Upper lobe of right lung (tissue), 1 donor: Measurements from ENCODE around the gene NAXD. TPM values are rescaled to one million over a fixed set of nuclear protein-coding genes. Genes with fewer than 3 reads are reported as not detected.
"Not testable (repeated sequence)": the region's sequence is repeated elsewhere in the genome, so short reads cannot be mapped to it uniquely, and the experiment has no call there.

Experiments used
- ATAC-seq: fragments of 200-7000 bp; cut with Tn5 transposase; one replicate; pipeline ENCODE4 v1.9.1; 2020; ENCODE audit warnings: mild to moderate bottlenecking, moderate library complexity
- DNase-seq: peaks from one replicate; pipeline ENCODE4 v3.0.0-alpha.2; 2020
- H3K27ac ChIP-seq: fragments of 200-600 bp; one replicate; pipeline ENCODE4 v1.8.0; 2022
- H3K27me3 ChIP-seq: fragments of 200-600 bp; one replicate; pipeline ENCODE4 v1.8.0; 2022; ENCODE audit warnings: mild to moderate bottlenecking
- H3K36me3 ChIP-seq: fragments of 200-600 bp; one replicate; pipeline ENCODE4 v1.8.0; 2022
- H3K4me1 ChIP-seq: fragments of 200-600 bp; one replicate; pipeline ENCODE4 v1.8.0; 2022
- H3K4me3 ChIP-seq: fragments of 200-600 bp; one replicate; pipeline ENCODE4 v1.8.0; 2022; ENCODE audit warnings: mild to moderate bottlenecking
- H3K9me3 ChIP-seq: fragments of 200-600 bp; one replicate; pipeline ENCODE4 v1.8.0; 2022
- CTCF ChIP-seq: fragments of 200-600 bp; IDR thresholded peaks from one replicate; pipeline ENCODE4 v1.8.0; 2022; ENCODE audit warnings: antibody characterized with exemption
- intact Hi-C: fragments of 100-400 bp; cut with DNase I; formaldehyde crosslinking; loops from one replicate; pipeline ENCODE4 v1.11.0; 2022
- total RNA-seq: library from RNA; stranded (reverse); fragmentation: NEBNext Ultra II Directional; extraction: Animal tissue kit (Norgen Biotek cat#: 25700); gene quantifications from one replicate; pipeline ENCODE4 v1.2.1, GENCODE V29; 2021
- donor health status: DM: no; HTN: yes; CAD: no; lungs with severe emphysema.

Gene NAXD
- total RNA-seq, 1 donor from 2014 or later = 32.2 TPM

- Histone ChIP-seq H3K9me3 (no peaks in the 10 kb centered on the region), H3K4me1 (no peaks in the 10 kb centered on the region), H3K4me3 (no peak overlapping the region), H3K27ac (peak overlapping the region; percentile 13), H3K27me3 (no peaks in the 10 kb centered on the region), H3K36me3 (peaks cover 76% of the 10 kb centered on the region)
- intact Hi-C loops = no loop called here
- DNase-seq (no peak), ATAC-seq (peak; percentile 88)
- TF ChIP-seq CTCF = no peak
Observed at GRCh38 chr13:110665491-110666254, 50.3 kb downstream of the NAXD start.

- intact Hi-C loops = no loop called here
- no peak for DNase-seq
- Histone ChIP-seq H3K27ac (peak overlapping the region; percentile 13), H3K4me3 (no peak overlapping the region), H3K27me3 (no peaks in the 10 kb centered on the region), H3K4me1 (no peaks in the 10 kb centered on the region), H3K36me3 (peaks cover 71% of the 10 kb centered on the region), H3K9me3 (no peaks in the 10 kb centered on the region)
- no peak for TF ChIP-seq CTCF
- ATAC-seq = no peak
Observed at GRCh38 chr13:110666255-110666533, 50.8 kb downstream of the NAXD start.

- Histone ChIP-seq H3K27me3 (no peaks in the 10 kb centered on the region), H3K4me1 (no peaks in the 10 kb centered on the region), H3K9me3 (no peaks in the 10 kb centered on the region), H3K4me3 (no peak overlapping the region), H3K27ac (no peak overlapping the region), H3K36me3 (peaks cover 46% of the 10 kb centered on the region)
- intact Hi-C loops = no loop called here
- DNase-seq (no peak), ATAC-seq (no peak)
- no peak for TF ChIP-seq CTCF
Observed at GRCh38 chr13:110669036-110669435, 53.7 kb downstream of the NAXD start.

GRCh38 chr13:110669814-110670213 lies 54.5 kb downstream of the NAXD start:
- H3K4me1 ChIP-seq, ATAC-seq, DNase-seq, H3K27ac ChIP-seq, H3K27me3 ChIP-seq, H3K9me3 ChIP-seq, intact Hi-C loops, H3K4me3 ChIP-seq: not testable (repeated sequence)
- peaks cover 40% of the 10 kb centered on the region for H3K36me3 ChIP-seq

GRCh38 chr13:110676595-110677587 lies 61.5 kb downstream of the NAXD start:
- no peaks in the 10 kb centered on the region for H3K27me3 ChIP-seq
- H3K27ac ChIP-seq = no peak overlapping the region
- no peaks in the 10 kb centered on the region for H3K4me1 ChIP-seq
- ATAC-seq = peak; percentile 77
- no peaks in the 10 kb centered on the region for H3K9me3 ChIP-seq
- no peak for DNase-seq
- H3K36me3 ChIP-seq = peaks cover 44% of the 10 kb centered on the region
- intact Hi-C loops = no loop called here
- no peak for TF ChIP-seq CTCF
- no peak overlapping the region for H3K4me3 ChIP-seq
